Epithelial cell of proximal tubule (primary cell): ENCODE data around the gene RYR2. TPM values are rescaled to one million over a fixed set of nuclear protein-coding genes. Genes with fewer than 3 reads are reported as not detected.

Experiments
- DNase-seq: peaks from one replicate; pipeline ENCODE4 v3.0.0-alpha.2; 2011; ENCODE audit warnings: low read depth
- H3K4me3 ChIP-seq: 2 replicates; pipeline ENCODE4 v1.5.1; 2011; ENCODE audit warnings: low read depth, mild to moderate bottlenecking, low read length
- total RNA-seq: library from RNA; depleted of rRNA; stranded (reverse); fragments of >200 nt; gene quantifications from 2 replicates; pipeline ENCODE4 v1.2.3, GENCODE V29; 2015
- TF ChIP-seq, protein P1 (sequence below): conservative IDR thresholded peaks from 2 replicates; pipeline ENCODE4 v1.5.1; 2012; ENCODE audit warnings: low read depth, mild to moderate bottlenecking, low read length

Gene RYR2
- total RNA-seq, 1 donor from 2014 or later: 0.63 TPM

DNA sequence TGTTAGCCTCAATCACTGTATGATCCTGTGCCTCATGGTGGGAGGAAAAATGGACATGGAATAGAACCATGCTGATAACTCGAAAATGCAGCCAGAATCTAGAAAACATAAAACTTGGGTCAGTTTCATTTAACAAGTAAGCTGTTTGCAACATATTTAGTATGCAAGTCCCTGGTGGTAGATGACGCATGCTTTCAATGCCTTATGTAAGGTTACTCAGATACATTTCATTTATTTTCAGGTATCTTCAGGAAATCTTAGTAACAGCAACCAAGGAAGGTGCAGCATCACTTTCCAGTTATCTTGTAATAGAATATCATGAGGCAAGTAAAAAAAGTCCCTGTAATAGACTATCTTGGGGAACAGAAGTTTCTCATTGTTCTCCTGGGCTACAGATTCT, 92.9 kb downstream of the RYR2 start:
- TF ChIP-seq, protein P1, sequence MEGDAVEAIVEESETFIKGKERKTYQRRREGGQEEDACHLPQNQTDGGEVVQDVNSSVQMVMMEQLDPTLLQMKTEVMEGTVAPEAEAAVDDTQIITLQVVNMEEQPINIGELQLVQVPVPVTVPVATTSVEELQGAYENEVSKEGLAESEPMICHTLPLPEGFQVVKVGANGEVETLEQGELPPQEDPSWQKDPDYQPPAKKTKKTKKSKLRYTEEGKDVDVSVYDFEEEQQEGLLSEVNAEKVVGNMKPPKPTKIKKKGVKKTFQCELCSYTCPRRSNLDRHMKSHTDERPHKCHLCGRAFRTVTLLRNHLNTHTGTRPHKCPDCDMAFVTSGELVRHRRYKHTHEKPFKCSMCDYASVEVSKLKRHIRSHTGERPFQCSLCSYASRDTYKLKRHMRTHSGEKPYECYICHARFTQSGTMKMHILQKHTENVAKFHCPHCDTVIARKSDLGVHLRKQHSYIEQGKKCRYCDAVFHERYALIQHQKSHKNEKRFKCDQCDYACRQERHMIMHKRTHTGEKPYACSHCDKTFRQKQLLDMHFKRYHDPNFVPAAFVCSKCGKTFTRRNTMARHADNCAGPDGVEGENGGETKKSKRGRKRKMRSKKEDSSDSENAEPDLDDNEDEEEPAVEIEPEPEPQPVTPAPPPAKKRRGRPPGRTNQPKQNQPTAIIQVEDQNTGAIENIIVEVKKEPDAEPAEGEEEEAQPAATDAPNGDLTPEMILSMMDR: no peak
- no peak for DNase-seq
- no peak overlapping the region for H3K4me3 ChIP-seq

DNA sequence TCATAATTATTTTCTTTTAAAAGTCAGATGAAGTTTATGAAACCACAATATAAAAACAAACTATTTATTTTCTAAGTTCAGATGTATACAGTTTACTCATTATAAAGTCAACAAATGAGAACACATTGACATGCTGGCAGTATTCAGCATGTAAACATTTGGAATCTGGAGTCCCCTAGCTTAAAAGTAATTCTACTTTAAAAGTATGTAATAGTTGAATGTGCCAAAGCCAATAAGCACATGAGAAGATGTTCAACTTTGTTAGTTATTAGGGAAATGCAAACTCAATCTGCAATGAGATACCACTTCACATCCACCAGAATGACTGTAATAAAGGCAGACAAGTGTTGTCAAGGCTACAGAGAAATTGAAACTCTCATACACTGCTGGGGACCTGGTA, 96.6 kb downstream of the RYR2 start:
- H3K4me3 ChIP-seq: no peak overlapping the region
- DNase-seq: no peak
- TF ChIP-seq, protein P1: no peak

DNA sequence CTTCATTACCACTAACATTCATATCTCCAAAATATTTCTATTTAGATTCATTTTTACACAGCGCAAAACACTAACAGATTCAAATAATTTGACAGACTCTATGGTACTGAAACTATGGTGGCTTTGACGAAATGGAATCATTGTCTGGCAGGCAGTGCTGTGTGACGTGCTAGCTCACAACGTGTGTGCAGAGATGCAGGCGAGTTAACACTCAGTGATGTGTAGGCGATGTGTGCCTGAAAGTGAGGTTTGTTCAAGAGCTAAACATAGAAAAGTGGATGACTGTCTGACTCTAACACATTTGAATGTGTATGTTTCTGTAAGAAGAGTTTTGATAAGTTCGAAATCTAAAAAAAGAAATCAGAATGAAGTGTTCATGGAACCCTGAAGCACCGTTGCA, 97.7 kb downstream of the RYR2 start:
- TF ChIP-seq, protein P1: no peak
- no peak overlapping the region for H3K4me3 ChIP-seq
- no peak for DNase-seq

DNA sequence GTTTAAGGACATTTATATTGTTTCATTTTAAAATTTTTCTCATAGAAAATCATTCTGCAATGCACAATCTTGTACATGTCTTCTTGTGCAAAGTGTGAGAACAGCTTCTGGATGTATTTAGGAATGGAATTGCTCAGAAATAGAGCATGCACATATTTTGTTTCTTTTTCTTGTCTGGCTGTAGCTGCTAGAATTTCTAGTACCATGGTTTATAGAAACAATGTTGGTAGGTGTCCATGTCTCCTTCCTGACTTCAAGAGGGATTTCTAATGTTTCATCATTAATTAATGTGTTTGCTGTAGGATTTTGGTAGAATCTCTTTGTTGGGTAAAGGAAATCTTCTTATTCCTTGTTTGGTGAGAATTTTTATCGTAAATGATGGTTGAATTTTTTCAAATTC, 99.0 kb downstream of the RYR2 start:
- H3K4me3 ChIP-seq: no peak overlapping the region
- no peak for DNase-seq
- TF ChIP-seq, protein P1: no peak

DNA sequence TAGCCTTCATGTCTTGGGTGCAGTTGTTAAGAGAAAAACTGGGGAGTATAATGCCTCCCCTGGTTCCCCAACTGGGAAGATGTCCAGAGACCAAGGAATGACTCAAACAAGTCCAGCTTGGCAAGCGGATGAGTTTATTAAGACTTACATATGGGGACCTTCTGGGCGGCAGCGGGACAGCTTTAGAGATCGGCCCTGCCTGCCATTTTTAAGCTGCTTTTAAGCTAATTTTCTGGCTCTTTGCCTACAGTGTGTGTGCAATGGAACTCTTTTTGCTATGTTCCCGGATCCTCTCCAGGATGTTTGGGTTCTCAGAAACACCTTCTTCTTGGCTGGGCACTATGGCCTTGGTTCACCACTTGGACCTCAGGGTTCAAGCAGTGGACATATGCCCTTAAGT, 99.5 kb downstream of the RYR2 start:
- DNase-seq: no peak
- H3K4me3 ChIP-seq: no peak overlapping the region
- TF ChIP-seq, protein P1: no peak

DNA sequence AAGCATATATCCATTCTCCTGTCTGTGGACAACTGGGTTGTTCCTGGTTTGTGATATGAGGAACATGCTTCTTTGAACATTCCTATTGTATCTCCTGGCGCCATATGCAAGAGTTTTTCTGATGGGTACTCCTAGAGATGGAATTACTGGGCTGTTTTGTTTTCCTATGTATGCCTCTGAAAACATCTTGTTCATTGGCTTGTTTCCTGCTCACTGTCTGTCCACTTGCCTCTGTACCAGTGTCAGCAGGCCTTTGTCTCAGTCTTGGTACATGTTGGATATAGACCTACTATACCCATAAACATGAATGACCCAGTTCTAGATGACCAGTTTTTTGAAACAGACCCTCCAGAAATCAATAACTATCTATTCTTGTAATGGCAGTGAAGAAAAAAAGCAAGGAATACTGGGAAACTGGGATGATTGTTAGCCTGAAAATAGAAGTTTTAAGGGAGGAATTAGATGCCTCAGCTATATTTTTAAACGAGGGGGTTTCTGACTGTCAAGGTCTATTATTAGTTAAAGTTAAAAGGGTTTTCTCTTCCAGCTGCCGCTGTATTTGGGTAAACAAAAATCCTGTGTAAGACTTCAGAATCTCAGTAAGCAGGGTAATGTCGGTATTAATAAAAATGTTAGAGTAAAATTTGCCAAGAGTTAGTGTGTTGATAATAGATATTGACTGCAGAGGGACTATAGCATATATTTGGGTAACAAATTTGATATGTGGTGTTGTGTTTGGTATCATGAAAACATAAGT, 103.6 kb downstream of the RYR2 start:
- H3K4me3 ChIP-seq: no peak overlapping the region
- DNase-seq: no peak
- TF ChIP-seq, protein P1: no peak

DNA sequence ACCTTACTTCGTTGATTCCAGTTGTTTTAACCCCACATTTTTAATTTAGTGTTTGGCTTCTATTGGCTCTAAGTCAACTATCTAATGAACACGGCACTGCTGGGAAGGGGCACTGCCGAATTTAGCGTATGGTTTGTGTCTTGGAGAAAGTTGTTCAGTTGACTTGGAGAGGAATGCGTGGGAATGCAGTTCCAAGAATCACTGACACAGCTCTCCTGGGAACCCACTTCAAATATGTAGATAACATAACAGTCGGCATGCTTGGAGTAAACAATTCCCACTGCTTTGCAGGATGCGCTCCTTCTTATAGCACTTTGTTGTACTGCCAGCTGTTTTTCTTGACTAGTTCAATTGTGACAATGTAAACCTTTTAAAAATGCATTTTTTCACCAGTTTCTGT, 104.3 kb downstream of the RYR2 start:
- TF ChIP-seq, protein P1: no peak
- no peak for DNase-seq
- H3K4me3 ChIP-seq: no peak overlapping the region
